Measurements from ENCODE around the gene TEN1.

The TEN1 gene

GRCh38 chr17:75976175-75976848 is 2.7 kb upstream of the TEN1 start:
- no peak for DNase-seq (ENCODE audit: low read depth in 2 of 2, low spot score in 1 of 2)

- no peak for DNase-seq (ENCODE audit: low read depth in 2 of 2, low spot score in 1 of 2)
Observed at GRCh38 chr17:75979705-75980187, 706 bp downstream of the TEN1 start.

- DNase-seq (ENCODE audit: low read depth in 2 of 2, low spot score in 1 of 2), result no peak
Observed at GRCh38 chr17:75980188-75981018, 1.4 kb downstream of the TEN1 start.

GRCh38 chr17:75981019-75981615 is 2.1 kb downstream of the TEN1 start:
- no peak for DNase-seq (ENCODE audit: low read depth in 2 of 2, low spot score in 1 of 2)

- DNase-seq (ENCODE audit: low read depth in 2 of 2, low spot score in 1 of 2), result no peak
Observed at GRCh38 chr17:75983501-75984181, 4.6 kb downstream of the TEN1 start.

GRCh38 chr17:75985986-75986385 is 6.9 kb downstream of the TEN1 start:
- no peak for DNase-seq (ENCODE audit: low read depth in 2 of 2, low spot score in 1 of 2)

GRCh38 chr17:75987041-75987440 is 8.0 kb downstream of the TEN1 start:
- DNase-seq (ENCODE audit: low read depth in 2 of 2, low spot score in 1 of 2), result no peak

GRCh38 chr17:75991396-75991795 is 12.4 kb downstream of the TEN1 start:
- no peak for DNase-seq (ENCODE audit: low read depth in 2 of 2, low spot score in 1 of 2)

GRCh38 chr17:75994802-75995370 is 15.8 kb downstream of the TEN1 start:
- DNase-seq (ENCODE audit: low read depth in 2 of 2, low spot score in 1 of 2), result no peak

- no peak for DNase-seq (ENCODE audit: low read depth in 2 of 2, low spot score in 1 of 2)
Observed at GRCh38 chr17:75995385-75995925, 16.4 kb downstream of the TEN1 start.

GRCh38 chr17:75996665-75997590 is 17.9 kb downstream of the TEN1 start:
- DNase-seq (ENCODE audit: low read depth in 2 of 2, low spot score in 1 of 2), result no peak

GRCh38 chr17:75998327-75998795 is 19.3 kb downstream of the TEN1 start:
- DNase-seq (ENCODE audit: low read depth in 2 of 2, low spot score in 1 of 2), result no peak

- peak in 1 of 2 donors; percentile 36 for DNase-seq (ENCODE audit: low read depth in 2 of 2, low spot score in 1 of 2)
Observed at GRCh38 chr17:76000016-76000754, 21.1 kb downstream of the TEN1 start.

- DNase-seq (ENCODE audit: low read depth in 2 of 2, low spot score in 1 of 2), result no peak
Observed at GRCh38 chr17:76000755-76001521, 21.9 kb downstream of the TEN1 start, which contains the start of gene CDK3. Gene CDK3, plus strand, starts transcription at chr17:76000855. Its CDS starts 571 bp downstream, at chr17:76001426.

- no peak for DNase-seq (ENCODE audit: low read depth in 2 of 2, low spot score in 1 of 2)
Observed at GRCh38 chr17:76002100-76002499, 23.1 kb downstream of the TEN1 start.

- no peak for DNase-seq (ENCODE audit: low read depth in 2 of 2, low spot score in 1 of 2)
Observed at GRCh38 chr17:76003915-76004314, 24.9 kb downstream of the TEN1 start.

GRCh38 chr17:76004750-76005262 is 25.8 kb downstream of the TEN1 start:
- DNase-seq (ENCODE audit: low read depth in 2 of 2, low spot score in 1 of 2), result no peak
